Right ventricle myocardium inferior (tissue), 1 donor: ENCODE results near the gene INSC. TPM values are rescaled to one million over a fixed set of nuclear protein-coding genes. Genes with fewer than 3 reads are reported as not detected.
A peak's percentile ranks its signal among the peaks of the same experiment; 100 is the strongest.

Source experiments
- ATAC-seq: fragments of 200-7000 bp; cut with Tn5 transposase; one replicate; pipeline ENCODE4 v1.9.1; 2020; ENCODE audit warnings: mild to moderate bottlenecking, moderate library complexity
- DNase-seq: peaks from one replicate; pipeline ENCODE4 v3.0.0; 2021; ENCODE audit errors: missing footprints
- intact Hi-C: fragments of 100-400 bp; cut with DNase I; formaldehyde crosslinking; loops from one replicate; pipeline ENCODE4 v1.11.0; 2022
- total RNA-seq: library from RNA; stranded (reverse); fragmentation: NEBNext Ultra II Directional; extraction: Animal tissue kit (Norgen Biotek cat#: 25700); gene quantifications from one replicate; pipeline ENCODE4 v1.2.1, GENCODE V29; 2021
- donor health status: DM: no; HTN: yes; CAD: no; lungs with severe emphysema.

Gene INSC
- total RNA-seq, 1 donor from 2014 or later = 0.51 TPM

DNA sequence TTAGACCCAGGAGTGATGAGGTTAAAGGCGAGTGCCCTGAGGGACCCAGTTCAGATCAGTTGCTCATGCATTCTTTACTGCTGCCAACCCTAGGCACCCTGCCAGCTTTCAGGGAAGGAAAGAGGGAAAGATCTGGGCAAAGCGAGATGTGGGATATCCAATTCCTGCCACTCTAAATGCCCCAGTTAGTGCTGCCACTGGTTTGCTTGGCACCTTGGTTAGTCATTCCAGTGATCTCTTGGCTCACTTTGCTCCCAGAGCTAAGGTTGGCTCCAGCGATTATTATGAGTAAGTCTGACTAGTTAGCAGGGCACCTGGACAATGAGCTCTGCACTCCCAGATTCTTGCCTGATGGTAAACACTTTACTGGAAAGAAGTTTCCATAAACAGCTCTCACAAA is 85.0 kb downstream of the INSC start:
- intact Hi-C loops = no loop called here
- ATAC-seq (peak; percentile 76), DNase-seq (peak; percentile 72)

DNA sequence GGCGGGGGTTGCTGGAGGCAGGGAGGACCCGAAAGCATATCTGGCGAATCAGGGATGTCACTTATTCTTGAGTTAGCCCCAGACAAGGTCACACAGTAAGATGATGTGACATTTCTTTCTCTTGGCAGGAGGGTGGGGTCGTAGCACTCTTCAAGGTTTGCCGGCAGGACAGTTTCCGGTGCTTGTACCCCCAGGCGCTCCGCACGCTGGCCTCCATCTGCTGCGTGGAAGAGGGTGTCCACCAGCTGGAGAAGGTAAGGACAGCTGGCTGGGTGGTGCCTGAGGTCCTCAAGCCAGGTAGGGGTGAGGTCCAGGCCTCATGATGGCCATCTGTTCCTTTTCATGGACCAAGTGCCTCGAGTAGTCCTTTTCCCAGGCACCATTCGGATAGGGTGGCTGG is 86.0 kb downstream of the INSC start:
- intact Hi-C loops = no loop called here
- ATAC-seq = no peak
- DNase-seq = no peak

DNA sequence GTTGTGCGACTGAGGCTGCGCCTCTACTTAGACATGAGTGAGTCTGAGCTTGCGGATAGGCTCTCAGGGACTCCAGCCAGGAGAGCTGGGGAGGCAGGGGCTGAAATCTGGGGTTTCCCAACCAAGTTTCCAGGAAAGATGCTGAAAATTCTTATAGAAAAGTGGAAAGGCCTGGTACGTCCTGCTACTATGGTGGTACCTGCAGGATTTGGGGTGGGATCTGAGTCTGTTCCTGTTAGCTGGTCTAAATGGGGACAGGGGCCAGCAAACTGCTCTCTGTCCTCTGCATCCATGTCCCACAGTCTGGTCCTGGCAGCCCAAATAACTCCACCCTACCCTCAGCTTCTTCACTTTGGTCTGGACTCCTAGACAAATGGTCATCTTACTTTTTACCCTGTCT is 86.9 kb downstream of the INSC start:
- intact Hi-C loops = no loop called here
- ATAC-seq (no peak), DNase-seq (no peak)

DNA sequence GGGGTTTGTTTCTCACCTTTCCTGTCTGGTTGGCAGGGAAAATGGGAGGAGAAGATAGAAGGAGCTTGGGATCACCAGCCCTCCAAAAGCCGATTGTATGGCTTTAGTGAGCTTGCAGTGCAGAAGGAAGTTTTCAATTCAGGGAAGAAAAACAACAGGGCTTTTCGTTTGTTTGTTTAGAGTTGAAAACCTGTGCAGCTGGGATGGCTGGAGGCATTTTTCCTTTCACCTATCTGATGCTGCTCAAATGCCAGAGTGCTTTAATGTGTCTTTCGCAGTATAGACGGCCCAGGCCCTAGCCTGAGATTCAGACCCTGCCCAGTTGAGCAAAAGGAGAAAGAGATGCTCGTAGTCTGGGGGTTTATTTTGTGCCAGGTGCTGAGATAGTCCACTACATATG is 87.9 kb downstream of the INSC start:
- intact Hi-C loops = no loop called here
- no peak for ATAC-seq

DNA sequence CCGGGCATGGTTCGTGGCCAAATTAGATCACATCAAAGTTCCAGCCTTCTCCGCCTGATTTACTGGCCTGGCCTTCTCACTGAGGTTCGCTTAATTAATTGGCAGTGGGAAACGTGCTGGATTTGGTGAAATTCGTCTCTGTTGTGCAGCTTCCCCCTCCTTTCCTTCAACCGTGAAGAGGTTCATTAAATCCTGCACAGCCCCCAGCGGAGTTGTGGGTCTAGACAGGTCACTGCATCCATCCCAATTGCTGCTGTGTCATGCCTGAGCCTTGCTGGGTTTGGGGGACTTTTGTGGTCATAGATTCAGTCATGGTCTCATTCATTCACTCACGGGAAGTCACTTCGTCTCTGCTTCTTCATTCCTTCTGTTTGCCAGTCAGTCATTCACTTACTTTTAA is 90.0 kb downstream of the INSC start:
- no peak for DNase-seq
- intact Hi-C loops = no loop called here
- ATAC-seq = no peak

More for the DNA sequence above, 87.9 kb downstream of the INSC start:
- DNase-seq = no peak

DNA sequence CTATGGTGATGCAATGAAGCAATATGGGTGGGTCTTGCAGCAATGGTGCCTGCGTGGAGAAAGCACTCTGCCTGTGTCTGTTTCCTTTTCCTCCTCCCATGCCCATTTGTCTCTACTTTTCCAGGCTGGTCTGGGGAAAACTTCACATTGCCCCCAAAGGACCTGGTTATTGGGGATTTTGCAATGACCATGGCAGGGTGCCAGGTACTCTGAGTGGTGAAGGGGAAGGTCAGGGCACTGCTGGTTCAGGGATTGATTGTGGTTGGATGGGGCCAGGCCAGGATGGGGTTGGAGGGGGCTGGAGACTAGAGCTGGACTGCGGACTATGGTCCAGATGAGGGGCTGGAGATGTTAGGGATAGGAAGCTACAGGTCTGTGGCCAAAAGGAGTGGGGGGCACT is 92.1 kb downstream of the INSC start:
- no peak for ATAC-seq
- intact Hi-C loops = no loop called here
- no peak for DNase-seq

DNA sequence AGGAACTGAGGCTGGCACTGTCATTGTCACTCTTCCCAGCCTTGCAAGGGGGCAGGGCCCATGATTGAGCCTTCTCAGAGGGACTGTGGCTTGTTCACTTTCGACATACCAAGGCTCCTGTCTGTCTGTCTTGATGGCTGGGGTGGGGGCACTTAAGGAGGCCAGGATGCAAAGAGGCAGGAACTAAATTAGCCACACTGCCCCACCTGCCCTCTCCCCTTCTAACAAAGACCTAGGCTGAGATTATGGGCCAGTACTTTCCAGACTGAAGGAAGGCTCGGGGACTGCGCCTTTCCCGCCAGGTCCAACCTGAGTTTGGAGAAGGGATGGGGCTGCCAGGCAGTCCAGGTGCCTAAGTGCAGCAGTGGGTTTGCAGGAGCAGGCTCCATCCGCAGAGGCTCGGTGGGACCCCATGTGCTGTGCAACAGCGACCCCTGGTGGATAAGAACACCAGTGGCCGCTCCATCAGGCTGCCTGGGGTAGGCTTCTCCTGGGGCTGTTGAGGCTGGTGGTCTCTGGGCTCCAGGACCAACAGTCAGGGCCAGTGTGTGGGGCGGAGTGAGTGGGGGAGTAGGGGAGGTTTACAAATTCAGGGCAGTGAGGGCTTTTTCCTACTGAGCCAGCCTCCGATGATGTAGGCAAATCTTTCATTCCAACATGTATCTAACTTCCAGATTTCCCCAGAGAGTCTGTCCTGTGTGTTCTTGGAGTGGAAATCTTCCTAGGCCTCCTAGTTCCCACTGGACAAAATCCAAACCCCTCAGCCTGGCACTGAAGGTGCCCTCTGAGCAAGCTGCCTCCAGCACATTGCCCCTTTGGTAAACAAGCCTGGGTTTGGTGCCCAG is 93.9 kb downstream of the INSC start:
- ATAC-seq (peak; percentile 81), DNase-seq (peak; percentile 88)
- intact Hi-C loops = loop anchor here (1.0 to 2.0 kb wide), 2 partner anchors 107 to 300 kb away; no protein-coding TSS in a partner anchor

DNA sequence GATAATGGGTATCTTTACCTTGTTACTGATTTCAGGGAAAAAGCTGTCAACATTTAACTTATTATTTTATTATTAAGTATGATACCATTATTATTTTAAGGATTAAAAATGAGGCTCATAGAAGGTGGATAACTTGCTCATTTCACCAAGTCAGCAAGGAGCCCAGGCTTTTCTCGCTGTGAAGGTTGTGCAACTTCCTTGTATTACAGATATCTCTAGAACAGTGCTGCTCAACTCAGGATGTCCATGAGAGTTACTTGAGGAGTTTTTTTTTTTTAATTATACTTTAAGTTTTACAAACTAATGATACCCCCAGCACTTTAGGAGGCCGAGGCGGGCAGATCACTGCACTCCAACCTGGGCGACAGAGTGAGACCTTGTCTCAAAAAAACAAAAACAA is 98.2 kb downstream of the INSC start:
- DNase-seq (no peak), ATAC-seq (no peak)
- intact Hi-C loops = no loop called here

DNA sequence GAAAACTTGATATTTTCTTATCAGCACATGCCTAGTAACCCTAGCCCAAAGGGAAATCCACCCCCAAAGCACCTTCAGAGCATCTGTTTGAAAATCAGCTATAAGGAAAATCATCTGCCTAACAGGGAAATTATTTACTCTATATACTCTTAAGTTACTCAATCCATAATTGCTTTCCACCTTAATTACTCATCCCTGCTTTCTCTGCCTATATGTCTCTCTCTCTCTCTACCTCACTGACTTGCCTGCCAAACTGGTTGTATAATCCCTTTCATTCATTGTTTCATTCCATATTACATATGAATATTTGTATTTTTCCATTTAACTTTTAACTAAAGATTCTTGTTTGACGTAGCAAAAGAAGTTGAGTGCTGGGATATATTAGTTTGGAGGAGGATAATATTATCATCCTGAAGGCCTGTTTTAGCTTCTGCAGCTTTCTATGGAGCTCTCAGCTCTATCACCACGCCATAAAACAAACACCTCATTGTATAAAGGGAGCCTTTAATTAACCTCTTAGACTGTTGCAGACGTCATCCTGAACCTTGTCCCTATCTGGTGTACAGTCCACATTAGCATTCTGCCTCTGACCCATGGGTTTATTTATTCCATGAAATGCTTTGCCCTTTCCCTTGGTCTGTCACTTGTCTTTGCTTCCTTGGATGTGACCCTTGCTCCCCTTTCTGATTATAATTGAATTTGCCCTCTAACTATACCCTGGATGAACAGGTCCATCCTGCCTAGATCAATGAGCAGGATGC is 98.9 kb downstream of the INSC start:
- intact Hi-C loops = no loop called here
- DNase-seq = no peak
- no peak for ATAC-seq

DNA sequence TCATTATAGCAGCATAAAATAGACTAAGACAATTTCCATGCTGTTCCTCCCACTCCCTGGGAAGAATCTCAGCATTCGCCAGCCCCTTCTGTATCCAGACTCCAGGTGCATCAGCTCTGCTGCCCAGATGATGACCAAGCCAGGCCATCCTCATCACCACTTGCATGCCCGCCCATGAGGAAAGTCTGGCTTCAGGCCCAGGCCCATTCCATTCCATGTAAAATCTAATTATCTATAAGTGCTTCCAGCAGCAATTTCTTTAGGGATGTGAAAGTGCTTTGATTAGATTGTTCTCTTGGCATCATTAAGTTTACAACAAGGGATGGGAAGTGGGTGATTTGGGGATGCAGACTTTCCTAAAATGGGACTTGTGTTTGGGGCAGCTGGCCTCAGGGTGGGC is 100.3 kb downstream of the INSC start:
- DNase-seq = no peak
- no peak for ATAC-seq
- intact Hi-C loops = no loop called here

DNA sequence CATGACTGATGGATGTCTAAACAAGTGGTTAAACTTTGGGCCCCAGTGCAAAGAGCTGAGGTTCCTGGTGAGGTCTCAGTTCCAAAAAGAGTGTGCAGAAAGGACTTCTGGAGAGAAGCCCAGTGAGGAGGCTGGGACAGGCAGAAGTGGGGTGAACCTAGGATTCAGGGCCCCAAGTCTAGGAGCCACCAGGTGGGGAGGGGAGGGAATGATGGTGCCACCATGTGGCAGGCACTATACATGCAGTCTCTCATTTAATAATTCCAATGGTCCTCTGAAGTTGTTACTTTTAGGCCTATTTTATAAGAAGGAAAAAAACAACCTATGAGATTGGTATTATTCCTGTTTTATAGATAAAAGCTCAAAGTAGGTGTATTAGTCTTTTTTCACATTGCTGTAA is 102.0 kb downstream of the INSC start:
- intact Hi-C loops = no loop called here
- DNase-seq (no peak), ATAC-seq (no peak)

DNA sequence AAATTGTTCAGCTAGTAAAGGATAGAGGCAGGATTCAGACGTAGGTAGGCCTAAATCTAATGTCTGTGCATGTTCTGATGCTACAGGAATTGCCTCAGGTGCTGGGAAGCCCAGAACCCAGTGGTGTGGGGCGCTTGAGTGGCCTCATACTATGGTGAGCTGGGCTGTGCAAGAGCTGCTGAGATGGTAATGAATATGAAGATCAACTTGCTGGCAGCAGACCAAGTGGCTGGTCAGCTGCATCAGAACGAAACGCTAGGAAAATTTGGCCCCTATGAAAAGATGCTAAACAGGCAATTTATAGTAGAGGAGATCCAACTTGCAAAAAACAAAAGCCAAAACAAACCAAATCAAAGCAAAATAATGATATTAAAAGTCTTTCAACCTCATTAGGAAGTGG is 102.7 kb downstream of the INSC start:
- DNase-seq = no peak
- intact Hi-C loops = no loop called here
- no peak for ATAC-seq

DNA sequence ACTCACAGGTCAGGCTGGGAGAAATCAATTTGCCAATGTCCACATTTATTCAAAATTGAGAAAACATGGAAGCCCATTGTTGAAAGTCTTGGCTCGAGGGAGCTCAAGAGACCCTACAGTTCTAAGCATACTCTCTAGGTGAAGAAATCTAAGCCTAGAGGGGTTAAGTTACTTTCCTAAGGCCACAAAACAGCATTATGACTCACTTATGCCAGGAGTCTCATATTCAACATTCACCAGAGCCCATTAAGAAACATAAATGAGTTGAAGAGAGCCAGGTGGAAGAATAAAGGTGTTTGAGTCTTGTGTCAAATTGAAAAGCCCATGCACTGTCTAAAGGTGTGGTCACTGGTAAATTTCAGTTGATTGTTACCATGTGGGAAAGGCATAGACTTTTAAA is 108.1 kb downstream of the INSC start:
- DNase-seq = no peak
- no peak for ATAC-seq
- intact Hi-C loops = no loop called here

DNA sequence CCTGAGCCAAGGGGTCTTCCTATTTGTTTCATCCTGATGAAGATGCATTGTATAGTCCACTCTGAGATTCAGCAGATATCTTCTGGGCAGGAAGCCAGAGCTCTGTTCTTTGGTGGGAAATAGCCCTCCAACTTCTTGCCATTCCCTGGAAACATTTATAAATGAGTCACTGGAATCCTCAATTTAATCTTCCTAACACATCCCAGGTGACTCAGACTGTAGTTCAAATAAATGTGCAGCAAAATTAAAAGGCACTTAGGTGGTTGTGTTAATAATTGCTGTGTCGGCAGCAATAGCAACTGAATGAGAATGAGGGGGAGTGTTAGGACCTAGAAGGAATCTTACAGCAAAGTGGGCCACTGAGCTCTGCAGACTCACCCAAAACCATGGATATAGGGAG is 108.6 kb downstream of the INSC start:
- no peak for ATAC-seq
- DNase-seq = no peak
- intact Hi-C loops = no loop called here

DNA sequence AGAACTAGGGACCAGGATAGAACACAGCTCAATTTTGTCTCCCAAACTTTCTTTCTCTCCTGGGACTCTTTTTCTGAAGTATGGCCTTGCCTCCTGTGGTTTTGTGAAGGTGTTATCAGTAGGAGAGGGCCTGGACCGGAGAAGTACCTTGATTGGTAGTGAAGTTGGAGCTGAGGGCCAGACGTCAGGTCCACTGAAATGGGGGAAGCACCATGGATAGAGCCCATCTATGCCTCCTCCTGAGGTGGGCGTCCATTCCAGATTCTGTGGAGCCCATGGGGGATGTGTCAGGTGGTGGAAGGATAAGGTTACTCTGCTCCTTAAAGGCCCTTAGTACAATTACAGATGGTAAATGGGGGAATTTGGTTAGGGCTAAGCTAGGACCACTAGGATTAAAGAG is 109.7 kb downstream of the INSC start:
- intact Hi-C loops = no loop called here
- ATAC-seq (no peak), DNase-seq (no peak)

DNA sequence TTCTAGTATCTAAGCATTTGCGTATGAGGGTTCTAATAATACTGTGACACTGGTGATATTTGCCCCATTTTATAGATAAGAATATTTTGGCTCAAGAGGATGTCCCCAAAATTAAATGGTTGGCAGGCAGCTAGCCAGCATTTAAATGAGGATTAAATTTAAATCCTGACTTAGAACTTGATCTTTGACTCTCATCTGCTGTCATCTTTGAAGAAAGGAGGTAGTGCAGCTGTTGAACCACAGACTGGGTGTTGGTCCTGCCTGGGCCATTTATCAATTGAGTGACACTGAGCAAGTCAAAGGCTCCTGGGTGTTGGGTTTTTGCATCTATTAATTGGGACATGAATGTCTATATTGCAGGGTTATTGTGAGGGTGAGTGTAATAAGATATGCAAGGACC is 112.3 kb downstream of the INSC start:
- no peak for DNase-seq
- intact Hi-C loops = no loop called here
- no peak for ATAC-seq

DNA sequence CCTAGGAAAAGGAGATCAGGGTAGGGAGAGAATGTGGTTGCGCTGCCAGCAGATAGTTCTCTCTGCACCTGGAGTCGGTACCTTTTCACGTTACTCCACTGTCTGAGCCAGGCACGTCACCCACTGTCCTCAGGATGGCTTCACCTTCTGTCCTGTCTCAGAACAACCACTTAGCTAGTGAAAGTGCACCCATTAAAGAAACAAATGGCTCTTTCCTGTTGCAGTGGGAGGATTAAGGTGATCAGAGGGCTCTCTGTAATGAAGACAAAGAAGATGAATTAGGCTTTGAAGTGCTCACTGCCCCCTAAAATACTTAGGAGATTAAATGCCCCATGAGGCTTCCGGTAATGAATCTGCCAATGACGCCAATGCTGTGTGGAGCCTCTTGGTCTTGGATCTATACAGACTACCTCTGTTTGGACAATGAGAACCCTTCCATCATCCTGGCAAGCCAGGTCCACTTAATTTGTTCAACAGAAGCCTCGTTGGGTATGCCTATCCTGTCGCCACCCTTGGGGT is 113.7 kb downstream of the INSC start:
- DNase-seq = no peak
- ATAC-seq = no peak
- intact Hi-C loops = no loop called here

DNA sequence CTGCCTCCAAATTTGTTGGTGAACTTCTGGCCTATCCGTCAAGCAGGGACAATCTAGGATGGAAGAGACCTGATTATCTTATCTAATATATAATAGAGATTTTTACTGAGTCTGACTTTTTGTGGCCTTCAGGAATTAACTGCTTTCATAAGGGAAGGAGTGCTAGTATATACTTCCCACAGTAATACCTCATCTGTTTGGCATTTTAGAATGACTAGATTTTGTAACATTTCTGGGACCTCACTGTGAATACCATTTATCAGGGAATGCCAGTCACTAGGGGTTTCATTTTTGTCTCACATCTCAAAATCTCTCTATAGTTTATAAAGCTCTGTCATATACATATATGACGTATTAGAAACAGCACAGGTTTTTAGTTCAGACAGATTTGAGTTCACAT is 114.3 kb downstream of the INSC start:
- ATAC-seq (no peak), DNase-seq (no peak)

DNA sequence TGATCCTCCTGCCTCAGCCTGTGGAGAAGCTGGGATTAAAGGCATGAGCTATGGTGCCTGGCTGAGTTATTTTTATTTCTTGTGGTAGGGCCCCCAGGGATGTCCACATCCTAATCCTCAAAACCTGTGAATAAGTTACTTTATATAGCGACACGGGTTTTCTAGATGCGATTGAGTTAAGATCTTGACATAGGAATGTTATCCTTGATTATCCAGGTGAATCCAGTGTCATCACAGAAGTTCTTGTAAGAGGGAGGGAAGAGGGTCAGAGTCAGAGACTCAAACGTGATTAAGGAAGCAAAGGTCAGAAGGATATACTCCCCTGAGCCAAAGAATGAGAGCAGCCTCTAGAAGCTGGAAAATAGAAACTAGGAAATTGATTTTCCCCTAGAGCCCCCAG is 117.8 kb downstream of the INSC start:
- intact Hi-C loops = no loop called here
- ATAC-seq (no peak), DNase-seq (no peak)

More for the DNA sequence above, 114.3 kb downstream of the INSC start:
- intact Hi-C loops = no loop called here
